Sigmoid colon (tissue), 7 donors: ENCODE data around the gene CERKL. TPM values are rescaled to one million over a fixed set of nuclear protein-coding genes. Genes with fewer than 3 reads are reported as not detected.

ENCODE experiments used
- DNase-seq: peaks from one replicate; pipeline ENCODE4 v3.0.0-alpha.2; 2019
- H3K27ac ChIP-seq, 4 donors: fragments of 200-600 bp; sonication (generic); one replicate each; pipeline ENCODE4 v1.5.1; 2016 to 2019; ENCODE audit warnings: mild to moderate bottlenecking in 1 of 4
- H3K27me3 ChIP-seq, 3 donors: fragments of 200-600 bp; sonication (generic); one replicate each; pipeline ENCODE4 v1.5.1; 2019; ENCODE audit warnings: mild to moderate bottlenecking in 1 of 3
- H3K36me3 ChIP-seq, 4 donors: fragments of 200-600 bp; sonication (generic); one replicate each; pipeline ENCODE4 v1.5.1; 2016 to 2019
- H3K4me1 ChIP-seq, 4 donors: fragments of 200-600 bp; sonication (generic); one replicate each; pipeline ENCODE4 v1.5.1; 2017 to 2019
- H3K4me3 ChIP-seq, 4 donors: fragments of 200-600 bp; sonication (generic); one replicate each; pipeline ENCODE4 v1.5.1; 2017 to 2019; ENCODE audit warnings: mild to moderate bottlenecking in 2 of 4, moderate library complexity in 1 of 4
- H3K9me3 ChIP-seq, 4 donors: fragments of 200-600 bp in 3 of 4; sonication (generic) in 3 of 4; one replicate each; pipeline versions ENCODE4 v1.5.1 to v1.6.1; 2013 to 2019
- EP300 ChIP-seq, 4 donors: sonication (generic); formaldehyde crosslinking; IDR thresholded peaks; one replicate each; pipeline ENCODE4 v1.6.1; 2017; ENCODE audit warnings: antibody characterized with exemption in 4 of 4
- POLR2A ChIP-seq, 2 donors: fragments of 450-650 bp; IDR thresholded peaks; one replicate each; pipeline ENCODE4 v1.6.1; 2016; ENCODE audit warnings: antibody characterized with exemption in 2 of 2, mild to moderate bottlenecking in 2 of 2, moderate library complexity in 2 of 2
- POLR2AphosphoS5 ChIP-seq, 4 donors: sonication (generic); formaldehyde crosslinking; IDR thresholded peaks; one replicate each; pipeline ENCODE4 v1.6.1; 2017; ENCODE audit warnings: antibody characterized with exemption in 4 of 4
- WGBS, 2 donors: extraction: QIAGEN DNeasy Blood & Tissue Kit; methylation state at CpG; one replicate each; pipeline ENCODE4 v1.1.7; 2013; 5-methylcytosine and 5-hydroxymethylcytosine counted together
- intact Hi-C: fragments of 100-400 bp; cut with DNase I; formaldehyde crosslinking; loops from one replicate; pipeline ENCODE4 v1.15.1; 2023
- polyA plus RNA-seq, 3 donors: library from polyadenylated mRNA; stranded (reverse); fragments of 200-250 nt; gene quantifications; one replicate each; pipeline ENCODE4 v1.2.3, GENCODE V29; 2013
- total RNA-seq, 4 donors: library from RNA; depleted of rRNA; stranded (reverse); fragments of >200 nt; gene quantifications; one replicate each; pipeline ENCODE4 v1.1.0, GENCODE V29; 2016
- TF ChIP-seq, protein P1 (sequence below), 4 experiments: fragments of 450-650 bp in 3 of 4; fragments of 200-600 bp in 1 of 4; IDR thresholded peaks; one replicate each; pipeline ENCODE4 v1.5.1; 2016 to 2019; ENCODE audit warnings: antibody characterized with exemption in 4 of 4, mild to moderate bottlenecking in 3 of 4, moderate library complexity in 2 of 4
- donor health status: healthy with polysubstance abuse.
- donor health status: Bipolar disorder and iron deficiency.
- donor health status: healthy.

Gene CERKL
- total and polyA plus RNA-seq, 7 donors, result 0.09 TPM; not detected in 6

DNA sequence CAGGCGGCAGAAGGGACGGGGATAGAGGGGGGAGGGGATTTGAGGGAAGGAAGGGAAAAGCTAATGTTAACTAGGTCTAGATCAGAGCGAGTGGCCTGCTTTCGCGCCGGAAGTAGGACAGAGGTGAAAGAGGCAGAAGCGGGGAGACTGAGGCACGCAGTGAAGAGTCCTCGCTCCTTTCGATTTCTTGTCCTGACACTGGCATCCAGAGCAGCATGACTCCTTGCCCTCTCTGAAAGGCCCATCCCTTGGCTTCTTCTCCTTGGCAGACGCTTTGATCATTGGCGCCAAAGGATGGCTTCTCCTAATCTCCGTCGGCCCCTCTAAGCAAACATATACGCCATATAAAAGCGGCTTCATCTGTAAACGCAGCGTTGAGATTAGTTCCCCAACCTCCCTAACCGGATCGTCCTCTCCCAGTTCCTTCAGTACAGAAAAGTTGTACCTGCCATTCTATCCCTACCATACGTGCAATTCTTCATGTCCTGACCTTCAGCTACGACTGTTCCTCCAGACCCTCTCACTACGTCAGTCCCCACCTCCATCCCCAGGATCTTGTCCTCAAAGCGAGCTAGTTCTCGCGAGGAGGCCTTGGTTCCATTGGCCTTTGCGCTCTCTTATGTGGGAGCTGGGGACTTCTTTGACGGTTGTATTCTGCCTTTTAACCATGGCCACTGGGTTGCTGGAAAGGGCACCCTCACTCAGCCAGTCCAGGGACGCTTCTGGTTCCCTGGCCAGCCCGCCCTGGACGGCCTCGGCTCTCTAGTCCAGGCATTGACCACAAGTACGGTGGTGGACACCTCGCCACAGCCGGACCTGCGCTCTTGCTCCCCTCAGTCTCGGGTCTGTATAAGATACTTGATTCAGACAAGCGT, 24.3 kb upstream of the CERKL start:
- Histone ChIP-seq H3K27ac (no peak overlapping the region), H3K36me3 (no peaks in the 10 kb centered on the region), H3K4me3 (no peak overlapping the region), H3K9me3 (no peaks in the 10 kb centered on the region), H3K4me1 (peaks cover 0 to 40% (median 27%) of the 10 kb centered on the region in 4 donors), H3K27me3 (peaks cover 56 to 95% (median 78%) of the 10 kb centered on the region in 3 donors)
- intact Hi-C loops, result no loop called here
- DNase-seq, result no peak
- 6 to 15% methylated on average over 38 of the region's 38 CpGs for WGBS, 2 donors
- TF ChIP-seq POLR2AphosphoS5 (IDR thresholded peaks at IDR 0.05) (no peak), EP300 (IDR thresholded peaks at IDR 0.05) (no peak), POLR2A (IDR thresholded peaks at IDR 0.05) (no peak)
- TF ChIP-seq, protein P1, sequence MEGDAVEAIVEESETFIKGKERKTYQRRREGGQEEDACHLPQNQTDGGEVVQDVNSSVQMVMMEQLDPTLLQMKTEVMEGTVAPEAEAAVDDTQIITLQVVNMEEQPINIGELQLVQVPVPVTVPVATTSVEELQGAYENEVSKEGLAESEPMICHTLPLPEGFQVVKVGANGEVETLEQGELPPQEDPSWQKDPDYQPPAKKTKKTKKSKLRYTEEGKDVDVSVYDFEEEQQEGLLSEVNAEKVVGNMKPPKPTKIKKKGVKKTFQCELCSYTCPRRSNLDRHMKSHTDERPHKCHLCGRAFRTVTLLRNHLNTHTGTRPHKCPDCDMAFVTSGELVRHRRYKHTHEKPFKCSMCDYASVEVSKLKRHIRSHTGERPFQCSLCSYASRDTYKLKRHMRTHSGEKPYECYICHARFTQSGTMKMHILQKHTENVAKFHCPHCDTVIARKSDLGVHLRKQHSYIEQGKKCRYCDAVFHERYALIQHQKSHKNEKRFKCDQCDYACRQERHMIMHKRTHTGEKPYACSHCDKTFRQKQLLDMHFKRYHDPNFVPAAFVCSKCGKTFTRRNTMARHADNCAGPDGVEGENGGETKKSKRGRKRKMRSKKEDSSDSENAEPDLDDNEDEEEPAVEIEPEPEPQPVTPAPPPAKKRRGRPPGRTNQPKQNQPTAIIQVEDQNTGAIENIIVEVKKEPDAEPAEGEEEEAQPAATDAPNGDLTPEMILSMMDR (IDR thresholded peaks at IDR 0.05), result no peak

DNA sequence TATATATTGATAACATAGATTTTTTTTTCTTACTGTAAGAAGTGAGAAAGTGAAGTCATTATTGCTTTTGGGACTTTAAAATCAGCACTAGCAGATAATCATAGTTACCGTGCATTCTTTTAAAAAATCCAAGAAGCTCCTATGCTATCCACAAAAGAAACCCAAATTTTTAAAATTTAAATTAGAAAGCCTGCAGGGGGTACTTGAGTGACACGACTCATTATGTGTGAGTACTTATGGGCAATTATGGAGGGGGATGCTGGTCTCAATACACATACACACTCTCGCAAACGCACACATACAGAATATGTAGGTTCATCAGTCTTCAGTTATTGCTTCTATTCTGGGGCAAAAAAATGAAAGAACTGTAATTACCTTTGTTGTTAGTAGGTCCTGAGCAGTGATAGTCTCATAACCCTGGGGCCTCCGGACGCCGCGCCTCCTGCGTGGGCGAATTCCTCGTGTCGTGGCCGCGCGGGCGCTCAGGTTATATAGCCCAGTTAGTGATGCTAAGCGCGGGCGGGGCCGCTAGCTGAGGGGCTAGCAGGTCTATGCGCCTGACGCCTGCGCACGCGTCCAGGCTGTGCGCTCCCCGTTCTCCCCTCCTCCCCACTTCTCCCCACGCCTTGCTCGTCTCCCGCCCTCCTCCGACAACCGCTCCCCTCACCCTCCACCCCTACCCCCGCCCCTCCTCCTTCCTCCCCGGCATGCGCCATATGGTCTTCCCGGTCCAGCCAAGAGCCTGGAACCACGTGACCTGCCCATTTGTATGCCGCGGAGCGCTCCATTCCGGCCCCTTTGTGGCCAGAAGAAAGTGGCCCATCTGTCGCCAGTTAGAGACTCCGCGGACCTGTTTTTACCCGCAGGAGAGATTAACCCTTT, 23.4 kb upstream of the CERKL start, which contains the start of gene NEUROD1:
Gene NEUROD1, minus strand, starts transcription at position 463 of the 882 bp plus-strand sequence. CDS start 1,657 bp downstream, outside the sequence.
- no peak within 1 kb of the TSS for H3K4me3 ChIP-seq
- WGBS, 2 donors, result 2 to 10% methylated on average over 45 of the region's 45 CpGs
- H3K4me1 ChIP-seq, result peaks cover 0 to 40% (median 27%) of the 10 kb centered on the region in 4 donors

DNA sequence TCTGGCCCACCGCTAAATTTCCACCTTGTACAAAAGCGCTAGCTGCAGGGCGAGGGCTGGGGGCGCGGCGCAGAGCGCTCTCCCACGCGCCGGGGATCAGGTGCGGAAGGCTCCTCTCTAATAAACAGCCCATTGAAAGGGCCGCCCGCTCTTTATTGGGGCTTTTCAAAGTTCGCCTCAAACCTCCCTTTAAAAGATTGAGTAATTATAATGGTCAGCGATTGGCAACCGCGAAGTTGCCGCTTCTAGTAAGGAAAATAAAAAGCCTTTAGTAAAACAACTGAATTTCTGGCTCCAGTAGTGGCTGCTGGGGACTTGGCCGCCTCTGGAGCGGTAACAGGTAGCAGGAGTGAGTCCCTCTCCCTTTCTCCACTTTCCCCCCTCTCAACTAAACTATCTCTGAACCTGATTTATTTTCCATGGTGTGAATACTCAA, 22.7 kb upstream of the CERKL start:
- no peak for TF ChIP-seq EP300 (IDR thresholded peaks at IDR 0.05)
- no peak for TF ChIP-seq POLR2AphosphoS5 (IDR thresholded peaks at IDR 0.05)
- TF ChIP-seq, protein P1 (IDR thresholded peaks at IDR 0.05), result no peak
- no peak for TF ChIP-seq POLR2A (IDR thresholded peaks at IDR 0.05)
- Histone ChIP-seq H3K4me1 (peaks cover 0 to 40% (median 27%) of the 10 kb centered on the region in 4 donors), H3K4me3 (no peak overlapping the region), H3K9me3 (no peaks in the 10 kb centered on the region), H3K27ac (no peak overlapping the region), H3K36me3 (no peaks in the 10 kb centered on the region), H3K27me3 (peaks cover 55 to 90% (median 70%) of the 10 kb centered on the region in 3 donors)
- WGBS, 2 donors, result 5 to 18% methylated on average over 20 of the region's 20 CpGs
- intact Hi-C loops, result no loop called here
- DNase-seq, result no peak

More for the DNA sequence above, 23.4 kb upstream of the CERKL start, which contains the start of gene NEUROD1:
- no peak for DNase-seq
- H3K9me3 ChIP-seq, result no peaks in the 10 kb centered on the region
- intact Hi-C loops, result no loop called here
- H3K27ac ChIP-seq, result no peak within 1 kb of the TSS
- TF ChIP-seq POLR2A (IDR thresholded peaks at IDR 0.05) (no peak), EP300 (IDR thresholded peaks at IDR 0.05) (no peak), POLR2AphosphoS5 (IDR thresholded peaks at IDR 0.05) (no peak)
- TF ChIP-seq, protein P1 (IDR thresholded peaks at IDR 0.05), result no peak
- H3K36me3 ChIP-seq, result no peaks in the 10 kb centered on the region
- H3K27me3 ChIP-seq, result peaks cover 56 to 95% (median 76%) of the 10 kb centered on the region in 3 donors

DNA sequence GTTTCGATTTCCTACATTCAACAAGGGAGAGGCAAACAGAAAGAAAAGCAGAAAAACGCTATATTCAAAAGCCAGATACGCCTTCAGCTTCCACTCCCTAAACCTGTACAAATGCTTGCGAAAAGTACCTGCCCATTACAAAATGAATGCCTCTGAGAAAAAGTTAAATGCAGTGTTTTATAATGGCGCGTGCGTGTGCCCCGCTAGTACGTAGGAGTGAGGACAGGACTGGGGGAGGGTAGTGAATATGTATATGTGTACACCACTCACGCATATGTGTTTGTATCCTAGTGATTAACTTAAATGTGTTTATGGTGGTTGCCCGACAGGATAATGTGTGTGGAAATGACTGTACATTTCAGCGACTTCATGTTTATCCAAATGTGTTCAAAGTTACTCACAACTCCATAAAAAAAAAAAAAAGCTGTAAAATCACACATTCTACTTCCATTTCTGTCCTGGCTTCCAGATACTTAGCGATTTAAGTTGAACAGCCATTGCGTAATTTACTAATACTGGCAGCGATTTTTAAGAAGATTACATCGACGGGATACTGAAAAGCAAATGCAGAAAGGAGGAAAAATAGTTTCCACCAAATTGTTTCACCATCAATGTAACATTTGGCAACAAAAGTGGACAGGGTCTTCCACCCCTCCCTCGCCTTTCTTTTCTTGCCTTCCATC, 22.1 kb upstream of the CERKL start:
- H3K36me3 ChIP-seq, result no peaks in the 10 kb centered on the region
- no peak for TF ChIP-seq EP300 (IDR thresholded peaks at IDR 0.05)
- no peak for TF ChIP-seq POLR2A (IDR thresholded peaks at IDR 0.05)
- TF ChIP-seq, protein P1 (IDR thresholded peaks at IDR 0.05), result no peak
- TF ChIP-seq POLR2AphosphoS5 (IDR thresholded peaks at IDR 0.05), result no peak
- intact Hi-C loops, result no loop called here
- WGBS, 2 donors, result 21 to 30% methylated on average over 18 of the region's 18 CpGs
- H3K27ac ChIP-seq, result no peak overlapping the region
- H3K9me3 ChIP-seq, result no peaks in the 10 kb centered on the region
- H3K4me3 ChIP-seq, result no peak overlapping the region
- no peak for DNase-seq
- peaks cover 50 to 85% (median 64%) of the 10 kb centered on the region in 3 donors for H3K27me3 ChIP-seq
- H3K4me1 ChIP-seq, result peaks cover 0 to 34% (median 21%) of the 10 kb centered on the region in 4 donors
